ENCODE results near the gene HTT-AS. TPM values are rescaled to one million over a fixed set of nuclear protein-coding genes. Genes with fewer than 3 reads are reported as not detected.
"Not testable (repeated sequence)": the region's sequence is repeated elsewhere in the genome, so short reads cannot be mapped to it uniquely, and the experiment has no call there.

The HTT-AS gene
- total RNA-seq, 4 donors from 2014 or later, result not detected

DNA sequence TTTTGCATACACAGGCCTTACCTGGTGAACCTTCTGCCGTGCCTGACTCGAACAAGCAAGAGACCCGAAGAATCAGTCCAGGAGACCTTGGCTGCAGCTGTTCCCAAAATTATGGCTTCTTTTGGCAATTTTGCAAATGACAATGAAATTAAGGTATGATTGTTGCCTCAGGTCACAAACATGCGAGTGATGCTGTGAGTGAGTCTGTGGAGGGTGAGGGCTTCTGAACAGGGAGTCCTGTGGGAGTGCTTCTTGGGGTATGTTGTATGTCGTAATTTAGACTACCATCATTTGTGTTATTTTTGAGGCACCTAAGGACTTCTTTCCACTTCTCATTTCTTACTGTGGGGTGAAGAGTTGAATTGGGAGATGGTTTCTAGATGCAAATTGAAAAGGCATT, 32.9 kb upstream of the HTT-AS start:
- DNase-seq (ENCODE audit: low spot score in 2 of 2), result no peak
- no peaks in the 10 kb centered on the region for H3K9me3 ChIP-seq
- TF ChIP-seq POLR2AphosphoS5 (IDR thresholded peaks at IDR 0.05) (no peak), POLR2A (IDR thresholded peaks at IDR 0.05) (no peak), EP300 (IDR thresholded peaks at IDR 0.05) (no peak)
- TF ChIP-seq, protein P1, sequence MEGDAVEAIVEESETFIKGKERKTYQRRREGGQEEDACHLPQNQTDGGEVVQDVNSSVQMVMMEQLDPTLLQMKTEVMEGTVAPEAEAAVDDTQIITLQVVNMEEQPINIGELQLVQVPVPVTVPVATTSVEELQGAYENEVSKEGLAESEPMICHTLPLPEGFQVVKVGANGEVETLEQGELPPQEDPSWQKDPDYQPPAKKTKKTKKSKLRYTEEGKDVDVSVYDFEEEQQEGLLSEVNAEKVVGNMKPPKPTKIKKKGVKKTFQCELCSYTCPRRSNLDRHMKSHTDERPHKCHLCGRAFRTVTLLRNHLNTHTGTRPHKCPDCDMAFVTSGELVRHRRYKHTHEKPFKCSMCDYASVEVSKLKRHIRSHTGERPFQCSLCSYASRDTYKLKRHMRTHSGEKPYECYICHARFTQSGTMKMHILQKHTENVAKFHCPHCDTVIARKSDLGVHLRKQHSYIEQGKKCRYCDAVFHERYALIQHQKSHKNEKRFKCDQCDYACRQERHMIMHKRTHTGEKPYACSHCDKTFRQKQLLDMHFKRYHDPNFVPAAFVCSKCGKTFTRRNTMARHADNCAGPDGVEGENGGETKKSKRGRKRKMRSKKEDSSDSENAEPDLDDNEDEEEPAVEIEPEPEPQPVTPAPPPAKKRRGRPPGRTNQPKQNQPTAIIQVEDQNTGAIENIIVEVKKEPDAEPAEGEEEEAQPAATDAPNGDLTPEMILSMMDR (IDR thresholded peaks at IDR 0.05), result no peak
- WGBS, result 83% methylated on average over 5 of the region's 5 CpGs
- no peak overlapping the region for H3K27ac ChIP-seq
- H3K36me3 ChIP-seq, result peaks cover 67% of the 10 kb centered on the region
- H3K27me3 ChIP-seq, result no peaks in the 10 kb centered on the region
- peaks cover 12% of the 10 kb centered on the region for H3K4me1 ChIP-seq
- no peak overlapping the region for H3K4me3 ChIP-seq

GRCh38 chr4:3106339-3107186, 32.2 kb upstream of the HTT-AS start:
- Histone ChIP-seq H3K27ac (no peak overlapping the region), H3K36me3 (peaks cover 69% of the 10 kb centered on the region)

GRCh38 chr4:3098346-3098745, 24.0 kb upstream of the HTT-AS start:
- Histone ChIP-seq H3K27me3 (no peaks in the 10 kb centered on the region), H3K36me3 (peaks cover 47% of the 10 kb centered on the region), H3K27ac (no peak overlapping the region), H3K4me3 (no peak overlapping the region), H3K9me3 (no peaks in the 10 kb centered on the region), H3K4me1 (no peaks in the 10 kb centered on the region)
- TF ChIP-seq EP300 (IDR thresholded peaks at IDR 0.05) (no peak), POLR2AphosphoS5 (IDR thresholded peaks at IDR 0.05) (no peak), POLR2A (IDR thresholded peaks at IDR 0.05) (no peak)
- TF ChIP-seq, protein P1 (IDR thresholded peaks at IDR 0.05), result no peak
- WGBS, result 46% methylated on average over 2 of the region's 2 CpGs
- DNase-seq (ENCODE audit: low spot score in 2 of 2), result no peak

More at GRCh38 chr4:3106339-3107186, 32.2 kb upstream of the HTT-AS start:
- 3% methylated on average over 7 of the region's 7 CpGs for WGBS
- Histone ChIP-seq H3K9me3 (no peaks in the 10 kb centered on the region), H3K27me3 (no peaks in the 10 kb centered on the region), H3K4me1 (peaks cover 12% of the 10 kb centered on the region), H3K4me3 (no peak overlapping the region)
- TF ChIP-seq, protein P1 (IDR thresholded peaks at IDR 0.05), result peak; percentile 94 to 95
- TF ChIP-seq POLR2AphosphoS5 (IDR thresholded peaks at IDR 0.05) (no peak), EP300 (IDR thresholded peaks at IDR 0.05) (no peak)
- peak; percentile 91 to 92 for DNase-seq (ENCODE audit: low spot score in 2 of 2)

GRCh38 chr4:3096202-3096601, 21.9 kb upstream of the HTT-AS start:
- Histone ChIP-seq H3K27me3 (no peaks in the 10 kb centered on the region), H3K9me3 (no peaks in the 10 kb centered on the region), H3K27ac (no peak overlapping the region), H3K36me3 (peaks cover 45% of the 10 kb centered on the region), H3K4me1 (no peaks in the 10 kb centered on the region), H3K4me3 (no peak overlapping the region)
- TF ChIP-seq POLR2AphosphoS5 (IDR thresholded peaks at IDR 0.05) (no peak), POLR2A (IDR thresholded peaks at IDR 0.05) (no peak), EP300 (IDR thresholded peaks at IDR 0.05) (no peak)
- TF ChIP-seq, protein P1 (IDR thresholded peaks at IDR 0.05), result no peak
- DNase-seq (ENCODE audit: low spot score in 2 of 2), result no peak
- 93% methylated on average over 3 of the region's 3 CpGs for WGBS

GRCh38 chr4:3094701-3095100, 20.4 kb upstream of the HTT-AS start:
- WGBS, result 94% methylated on average over 15 of the region's 28 CpGs
- peaks cover 39% of the 10 kb centered on the region for H3K36me3 ChIP-seq
- not testable (repeated sequence) for H3K4me1 ChIP-seq; H3K27ac ChIP-seq; H3K4me3 ChIP-seq; H3K27me3 ChIP-seq; H3K9me3 ChIP-seq; DNase-seq (ENCODE audit: low spot score in 2 of 2)

Data from suprapubic skin (tissue), 4 donors.